HepG2 (cell line): ENCODE results near the gene TMEM81. TPM values are rescaled to one million over a fixed set of nuclear protein-coding genes. Genes with fewer than 3 reads are reported as not detected.
A peak's percentile ranks its signal among the peaks of the same experiment; 100 is the strongest.

Experiments used
- CTCF ChIP-seq: sonication (generic); formaldehyde crosslinking; IDR thresholded peaks from 2 replicates; pipeline ENCODE4 v1.5.0; 2020; ENCODE audit warnings: mild to moderate bottlenecking, missing genetic modification reagents, moderate library complexity
- HCFC1 ChIP-seq: fragments of 150-350 bp; IDR thresholded peaks from 2 replicates; pipeline ENCODE4 v1.6.1; 2014; ENCODE audit warnings: low read depth, low read length
- HNF4A ChIP-seq: sonication (generic); formaldehyde crosslinking; IDR thresholded peaks from 2 replicates; pipeline ENCODE4 v1.4.0; 2020; ENCODE audit warnings: missing genetic modification reagents
- IRX3 ChIP-seq: sonication (generic); formaldehyde crosslinking; IDR thresholded peaks from 2 replicates; pipeline ENCODE4 v1.8.1; 2023; ENCODE audit warnings: mild to moderate bottlenecking, low read depth, missing genetic modification reagents, borderline replicate concordance
- KDM5B ChIP-seq: sonication (generic); formaldehyde crosslinking; IDR thresholded peaks from 2 replicates; pipeline ENCODE4 v1.4.0; 2020; ENCODE audit warnings: missing genetic modification reagents, mild to moderate bottlenecking, borderline replicate concordance
- MAFK ChIP-seq, 2 experiments: IDR thresholded peaks in 1 of 2; conservative IDR thresholded peaks in 1 of 2; 2 replicates each; pipeline ENCODE4 v1.6.1; 2011; ENCODE audit warnings: improper control_type of control experiment in 2 of 2, low read length in 2 of 2
- MXI1 ChIP-seq: IDR thresholded peaks from 3 replicates; pipeline ENCODE4 v1.6.1; 2012; ENCODE audit warnings: low read depth, low read length, inconsistent platforms, borderline replicate concordance
- NR2F1 ChIP-seq, 2 experiments: fragments of 450-650 bp in 1 of 2; formaldehyde crosslinking in 1 of 2; IDR thresholded peaks; 2 replicates each; pipeline versions ENCODE4 v1.5.0 to v1.6.1; 2016 to 2020; ENCODE audit warnings: mild to moderate bottlenecking in 1 of 2, missing compliant biosample characterization in 1 of 2, missing genetic modification reagents in 1 of 2, moderate library complexity in 1 of 2
- NR2F2 ChIP-seq: IDR thresholded peaks from 2 replicates; pipeline ENCODE4 v1.6.1; 2012; ENCODE audit warnings: low read depth, inconsistent platforms, borderline replicate concordance
- POGZ ChIP-seq: sonication (generic); formaldehyde crosslinking; IDR thresholded peaks from 2 replicates; pipeline ENCODE4 v1.4.0; 2020; ENCODE audit warnings: mild to moderate bottlenecking, missing genetic modification reagents
- ZBED4 ChIP-seq: sonication (generic); formaldehyde crosslinking; IDR thresholded peaks from 2 replicates; pipeline ENCODE4 v1.4.0; 2020; ENCODE audit warnings: missing genetic modification reagents, borderline replicate concordance
- ZBTB26 ChIP-seq: IDR thresholded peaks from 2 replicates; pipeline ENCODE4 v1.6.1; 2016; ENCODE audit warnings: missing compliant biosample characterization, missing genetic modification reagents, borderline replicate concordance
- ZBTB7B ChIP-seq: sonication (generic); formaldehyde crosslinking; IDR thresholded peaks from 2 replicates; pipeline ENCODE4 v1.4.0; 2020; ENCODE audit warnings: missing genetic modification reagents
- ZNF205 ChIP-seq: IDR thresholded peaks from 2 replicates; pipeline ENCODE4 v1.6.1; 2018; ENCODE audit warnings: missing biosample characterization, missing genetic modification reagents
- ZNF24 ChIP-seq: fragments of 450-650 bp; IDR thresholded peaks from 2 replicates; pipeline ENCODE4 v1.6.1; 2017; ENCODE audit warnings: antibody characterized with exemption, mild to moderate bottlenecking
- ZNF292 ChIP-seq: sonication (generic); formaldehyde crosslinking; IDR thresholded peaks from 2 replicates; pipeline ENCODE4 v1.8.1; 2022; ENCODE audit warnings: mild to moderate bottlenecking, low read depth, missing genetic modification reagents, borderline replicate concordance
- ZNF34 ChIP-seq: sonication (generic); formaldehyde crosslinking; IDR thresholded peaks from 2 replicates; pipeline ENCODE4 v1.4.0; 2020; ENCODE audit warnings: mild to moderate bottlenecking, missing genetic modification reagents, borderline replicate concordance
- ZNF619 ChIP-seq: sonication (generic); formaldehyde crosslinking; IDR thresholded peaks from 2 replicates; pipeline ENCODE4 v1.4.0; 2020; ENCODE audit warnings: mild to moderate bottlenecking, missing genetic modification reagents
- ZNF672 ChIP-seq: sonication (generic); formaldehyde crosslinking; IDR thresholded peaks from 2 replicates; pipeline ENCODE4 v1.8.1; 2022; ENCODE audit warnings: missing genetic modification reagents
- ZNF816 ChIP-seq: sonication (generic); formaldehyde crosslinking; IDR thresholded peaks from 2 replicates; pipeline ENCODE4 v1.8.0; 2022; ENCODE audit warnings: missing genetic modification reagents, mild to moderate bottlenecking, borderline replicate concordance
- ZSCAN9 ChIP-seq: IDR thresholded peaks from 2 replicates; pipeline ENCODE4 v1.6.1; 2016; ENCODE audit warnings: borderline replicate concordance
- polyA plus RNA-seq, 8 experiments: library from polyadenylated mRNA; depleted of rRNA in 3 of 8; stranded (reverse) in 7 of 8; unstranded in 1 of 8; fragments of >200 nt; fragmentation: Illumina TruSeq in 4 of 8; extraction: Trizol in 4 of 8; gene quantifications; 2 replicates each; pipeline versions ENCODE4 v1.2.1 to v1.2.3, GENCODE V29; 2011 to 2016; ENCODE audit warnings: low read depth in 4 of 8, missing spikeins in 1 of 8, mixed read lengths in 1 of 8; ENCODE audit not compliant: insufficient read depth in 1 of 8
- total RNA-seq, 5 experiments: library from RNA; depleted of rRNA; stranded (reverse); fragments of >200 nt; fragmentation: Illumina TruSeq; extraction: Trizol; gene quantifications; 2 replicates each; pipeline ENCODE4 v1.2.3, GENCODE V29; 2016; ENCODE audit warnings: low read depth in 1 of 5

The TMEM81 gene
- total and polyA plus RNA-seq, 2 of the 13 experiments (the other 11 are each of a cell fraction or from before 2014, with no cell fraction given), result 1.1 TPM

GRCh38 chr1:205121660-205122488 is 37.6 kb upstream of the TMEM81 start, which contains the start of gene RBBP5 (continued):
- TF ChIP-seq HNF4A (CRISPR knock-in tag) (peak; percentile 38), NR2F1 (CRISPR knock-in tag; IDR thresholded peaks at IDR 0.05) (peak in 1 of 2 experiments; percentile 60; a peak in 2 of 4 replicates), HCFC1 (peak; percentile 85), POGZ (CRISPR knock-in tag) (peak; percentile 92), ZNF816 (CRISPR knock-in tag) (no peak), ZSCAN9 (peak; percentile 68), ZNF619 (CRISPR knock-in tag) (0 out of 2 replicates have a peak, but pooled peaks have one; percentile 79), KDM5B (CRISPR knock-in tag) (peak; percentile 61; the same call in 1 of the 2 replicates), ZBED4 (CRISPR knock-in tag) (no peak), ZNF205 (peak; percentile 95), ZNF672 (CRISPR knock-in tag) (no peak), IRX3 (CRISPR knock-in tag) (peak; percentile 61; the same call in 1 of the 2 replicates), MAFK (conservative IDR thresholded peaks at IDR 0.05 in 1 of 2, IDR thresholded peaks at IDR 0.05 in 1 of 2; ENCODE audit: low read length in 2 of 2) (no peak), MXI1 (peak; percentile 73; the same call in 2 of the 3 replicates), NR2F2 (peak; percentile 80; the same call in 1 of the 2 replicates), ZNF34 (CRISPR knock-in tag) (peak; percentile 86; the same call in 1 of the 2 replicates), CTCF (CRISPR knock-in tag) (peak; percentile 92), ZNF24 (peak; percentile 76; the same call in 1 of the 2 replicates), ZBTB26 (CRISPR knock-in tag) (0 out of 2 replicates have a peak, but pooled peaks have one; percentile 11), ZNF292 (peak; percentile 50; the same call in 1 of the 2 replicates), ZBTB7B (CRISPR knock-in tag) (peak; percentile 85; the same call in 1 of the 2 replicates)
